ENCODE data around the gene PPFIA3. TPM values are rescaled to one million over a fixed set of nuclear protein-coding genes. Genes with fewer than 3 reads are reported as not detected.
A peak's percentile ranks its signal among the peaks of the same experiment; 100 is the strongest.

The PPFIA3 gene
- total RNA-seq, 1 experiment from 2014 or later: 27.3 TPM

GRCh38 chr19:49119411-49120324 lies at the start of gene PPFIA3 (continued):
- TF ChIP-seq ZNF512 (CRISPR knock-in tag; IDR thresholded peaks at IDR 0.05; ENCODE audit: borderline replicate concordance) (no peak), USF1 (CRISPR knock-in tag; IDR thresholded peaks at IDR 0.05) (peak; percentile 54; the same call in 1 of the 2 replicates), FOXK1 (CRISPR knock-in tag; IDR thresholded peaks at IDR 0.05) (peak; percentile 71; the same call in 1 of the 2 replicates), STAT6 (CRISPR knock-in tag; conservative IDR thresholded peaks at IDR 0.05; ENCODE audit: low read depth) (no peak), PRRX2 (CRISPR knock-in tag; IDR thresholded peaks at IDR 0.05) (no peak), CREM (CRISPR knock-in tag; IDR thresholded peaks at IDR 0.05) (0 out of 2 replicates have a peak, but pooled peaks have one; percentile 46), CBFB (CRISPR knock-in tag; IDR thresholded peaks at IDR 0.05; ENCODE audit: low read depth) (no peak; the same call in 1 of the 2 replicates), FOXP4 (CRISPR knock-in tag; IDR thresholded peaks at IDR 0.05) (0 out of 2 replicates have a peak, but pooled peaks have one; percentile 72), MYBL2 (CRISPR knock-in tag; IDR thresholded peaks at IDR 0.05) (0 out of 2 replicates have a peak, but pooled peaks have one; percentile 30), ETV6 (CRISPR knock-in tag; IDR thresholded peaks at IDR 0.05) (no peak), ATF6 (CRISPR knock-in tag; IDR thresholded peaks at IDR 0.05) (no peak), ZNF232 (CRISPR knock-in tag; IDR thresholded peaks at IDR 0.05) (0 out of 2 replicates have a peak, but pooled peaks have one; percentile 56), TEAD1 (CRISPR knock-in tag; IDR thresholded peaks at IDR 0.05) (0 out of 2 replicates have a peak, but pooled peaks have one; percentile 49), PRDM15 (CRISPR knock-in tag; IDR thresholded peaks at IDR 0.05) (peak; percentile 39; the same call in 1 of the 2 replicates), ZNF121 (CRISPR knock-in tag; IDR thresholded peaks at IDR 0.05) (0 out of 2 replicates have a peak, but pooled peaks have one; percentile 47), ZNF416 (CRISPR knock-in tag; IDR thresholded peaks at IDR 0.05) (no peak), MAX (CRISPR knock-in tag; IDR thresholded peaks at IDR 0.05) (0 out of 2 replicates have a peak, but pooled peaks have one; percentile 33), ARID4B (CRISPR knock-in tag; IDR thresholded peaks at IDR 0.05; ENCODE audit: borderline replicate concordance) (peak; percentile 76; the same call in 1 of the 2 replicates), NR1H2 (CRISPR knock-in tag; IDR thresholded peaks at IDR 0.05) (no peak)
